SKM-1 (cell line): ENCODE results near the gene HORMAD2.
"Not testable (repeated sequence)": the region's sequence is repeated elsewhere in the genome, so short reads cannot be mapped to it uniquely, and the experiment has no call there.

Experiments used
- DNase-seq: peaks from one replicate; lab custom pipeline; 2025; ENCODE audit not compliant: unreplicated experiment; lab: John Stamatoyannopoulos, UW

The HORMAD2 gene

DNA sequence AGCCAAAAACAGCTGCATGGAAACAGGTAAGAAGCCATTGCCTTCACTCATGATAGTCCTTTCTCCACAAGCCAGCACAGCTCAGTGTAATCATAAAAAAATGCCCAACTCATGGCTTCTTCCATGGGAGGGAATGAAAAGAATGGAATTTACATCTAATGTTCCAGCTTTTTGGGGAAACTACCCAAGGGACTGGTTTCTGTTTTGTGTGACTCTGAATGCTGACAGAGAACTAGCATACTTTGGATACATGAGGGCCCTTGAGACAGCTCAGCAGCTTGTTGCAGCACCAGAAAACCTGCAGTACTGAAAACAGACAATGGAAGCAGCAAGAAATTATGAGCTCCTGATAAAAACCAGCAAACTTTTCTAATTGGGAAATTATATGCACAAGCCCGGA lies 24.2 kb upstream of the HORMAD2 start:
- DNase-seq: no peak

DNA sequence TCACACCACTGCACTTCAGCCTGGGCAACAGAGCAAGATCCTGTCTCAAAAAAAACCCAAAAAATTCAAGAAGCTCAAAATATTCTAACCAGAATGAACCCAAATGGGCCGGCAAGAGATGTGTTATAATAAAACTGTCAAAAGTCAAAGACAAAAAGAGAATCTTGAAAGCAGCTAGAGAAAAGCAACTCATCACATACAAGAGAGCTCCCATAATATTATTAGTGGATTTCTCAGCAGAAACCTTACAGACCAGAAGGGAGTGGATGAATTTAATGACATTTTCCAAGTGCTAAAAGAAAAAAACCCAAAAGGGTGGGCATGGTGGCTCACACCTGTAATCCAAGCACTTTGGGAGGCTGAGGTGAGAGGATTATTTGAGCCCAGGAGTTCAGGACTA lies 22.9 kb upstream of the HORMAD2 start:
- no peak for DNase-seq

- not testable (repeated sequence) for DNase-seq
Observed at GRCh38 chr22:30059346-30060020, 20.8 kb upstream of the HORMAD2 start.

DNA sequence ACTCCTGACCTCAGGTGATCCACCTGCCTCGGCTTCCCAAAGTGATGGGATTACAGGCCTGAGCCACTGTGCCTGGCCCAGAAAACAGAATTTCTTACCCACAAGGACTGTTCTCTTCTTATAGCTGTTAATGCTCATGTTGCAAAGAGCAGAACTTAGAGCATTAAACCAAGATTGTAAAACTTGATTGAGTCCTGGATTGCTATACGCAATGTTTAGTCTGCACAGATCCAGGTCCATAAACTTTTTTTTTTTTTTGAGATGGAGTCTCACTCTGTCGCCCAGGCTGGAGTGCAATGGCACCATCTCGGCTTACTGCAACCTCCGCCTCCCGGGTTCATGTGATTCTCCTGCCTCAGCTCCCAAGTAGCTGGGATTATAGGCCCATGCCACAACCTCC lies 19.2 kb upstream of the HORMAD2 start:
- DNase-seq: not testable (repeated sequence)

GRCh38 chr22:30062259-30062658 lies 18.0 kb upstream of the HORMAD2 start:
- no peak for DNase-seq

DNA sequence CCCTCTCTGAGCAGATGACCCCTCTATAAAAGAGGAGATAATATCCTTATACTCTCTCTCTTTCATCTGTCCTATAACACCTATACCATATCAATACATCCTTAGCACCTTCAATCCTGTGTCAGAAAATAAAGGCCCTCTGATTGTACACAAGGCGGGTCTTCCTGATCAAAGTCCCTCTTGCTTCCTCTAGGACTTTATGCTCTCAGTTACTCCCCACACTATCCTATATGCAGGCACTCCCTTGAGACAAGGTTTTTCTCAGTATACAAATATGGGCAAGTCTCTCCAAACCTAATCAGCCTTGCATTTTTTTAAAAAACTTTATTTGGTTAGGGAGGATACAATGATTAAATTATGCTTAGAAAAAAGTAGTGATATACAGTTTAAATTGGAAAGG lies 17.3 kb upstream of the HORMAD2 start:
- DNase-seq: no peak

DNA sequence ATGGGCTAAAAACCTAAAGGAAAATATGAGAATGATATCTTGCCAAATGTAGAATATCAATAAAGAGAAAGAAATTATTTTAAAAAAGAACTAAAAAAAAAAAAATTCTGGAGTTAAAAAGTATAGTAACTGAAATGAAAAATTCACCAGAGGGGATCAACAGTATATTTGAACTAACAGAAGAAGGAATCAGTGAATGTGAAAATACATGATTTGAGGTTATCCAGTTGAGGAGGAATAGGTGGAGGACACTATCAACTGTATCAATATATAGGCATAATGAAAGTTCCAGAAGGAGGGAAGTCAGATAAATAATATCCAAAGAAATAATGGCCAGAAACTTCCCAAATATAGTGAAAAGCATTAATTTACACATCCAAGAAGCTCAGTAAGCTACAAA lies 16.1 kb upstream of the HORMAD2 start:
- no peak for DNase-seq

GRCh38 chr22:30073743-30074142 lies 6.5 kb upstream of the HORMAD2 start:
- no peak for DNase-seq

DNA sequence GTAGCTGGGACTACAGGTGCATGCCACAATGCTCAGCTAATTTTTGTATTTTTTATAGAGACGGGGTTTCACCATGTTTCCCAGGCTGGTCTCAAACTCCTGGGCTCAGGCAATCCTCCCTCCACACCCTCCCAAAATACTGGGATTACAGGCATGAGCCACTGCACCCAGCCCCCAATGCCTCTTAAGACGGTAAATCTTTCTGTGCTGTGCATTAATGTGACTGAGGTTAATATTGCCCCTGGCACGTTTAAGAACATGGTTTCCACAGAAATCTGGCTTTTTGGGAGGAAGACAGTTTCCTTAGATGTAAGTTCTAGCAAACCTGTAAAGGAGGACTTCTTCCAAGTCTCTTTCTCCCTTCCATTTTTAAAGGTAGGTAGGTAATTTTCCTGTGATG lies 6.1 kb upstream of the HORMAD2 start:
- DNase-seq: no peak

- no peak for DNase-seq
Observed at GRCh38 chr22:30074994-30075393, 5.3 kb upstream of the HORMAD2 start.

GRCh38 chr22:30077279-30077880 lies 2.9 kb upstream of the HORMAD2 start:
- DNase-seq: no peak

DNA sequence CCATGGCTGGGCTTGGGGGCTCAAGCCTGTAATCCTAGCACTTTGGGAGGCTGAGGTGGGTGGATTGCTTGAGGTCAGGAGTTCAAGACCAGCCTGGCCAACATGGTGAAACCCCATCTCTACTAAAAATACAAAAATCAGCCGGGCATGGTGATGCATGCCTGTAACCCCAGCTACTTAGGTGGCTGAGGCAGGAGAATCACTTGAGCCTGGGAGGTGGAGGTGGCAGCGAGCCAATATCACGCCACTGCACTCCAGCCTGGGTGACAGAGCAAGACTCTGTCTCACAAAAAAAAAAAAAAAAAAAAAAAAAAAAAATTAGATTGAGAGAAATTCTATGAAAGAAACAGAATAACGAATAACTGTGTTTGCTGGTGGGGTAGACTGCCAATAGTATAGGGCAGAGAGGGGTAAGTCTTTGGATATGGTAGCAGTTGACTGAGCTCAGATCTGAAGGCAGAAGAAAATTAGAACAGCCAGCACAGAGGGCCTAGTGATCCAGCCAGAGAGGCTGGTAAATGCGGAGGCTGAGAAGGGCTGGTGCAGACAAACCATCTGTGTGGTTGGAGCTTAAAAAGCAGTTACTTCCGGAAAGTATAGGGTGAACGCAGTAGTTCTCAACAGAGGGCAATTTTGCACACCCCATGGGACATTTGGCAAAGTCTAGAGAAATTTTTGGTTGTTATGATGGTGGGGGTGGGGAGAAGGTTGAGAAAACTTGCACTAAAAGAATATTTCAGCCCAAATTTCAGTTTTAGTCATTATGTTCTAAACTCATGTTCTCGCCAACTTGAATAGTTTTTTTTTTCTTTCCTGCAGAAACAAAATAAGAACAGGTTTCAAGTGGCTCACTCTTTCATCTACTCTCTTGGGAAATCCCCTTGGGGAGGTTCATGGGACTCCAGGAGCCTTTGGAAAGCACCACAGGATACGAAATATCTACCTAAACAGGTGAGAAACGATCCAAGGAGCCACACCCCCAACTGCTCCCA lies 1.6 kb upstream of the HORMAD2 start:
- no peak for DNase-seq

DNA sequence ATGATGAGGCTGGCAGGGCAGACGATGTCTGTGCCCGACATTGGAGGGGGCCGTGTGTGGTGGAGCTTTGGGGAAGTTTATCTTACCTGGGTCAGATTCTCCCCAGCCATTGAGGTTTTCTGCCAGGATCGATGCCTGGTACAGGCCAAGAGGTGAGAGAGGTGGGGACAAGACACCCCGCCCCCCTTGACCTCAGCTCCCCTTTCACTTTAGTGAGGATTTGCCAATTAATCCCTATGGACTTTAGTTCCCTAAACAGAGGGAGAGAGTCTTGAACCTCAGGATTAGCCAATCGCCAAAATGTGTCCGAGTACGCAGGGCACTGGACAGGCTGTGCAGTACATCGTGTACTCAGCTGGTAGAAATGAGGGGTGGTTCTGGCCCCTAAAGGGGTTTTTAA lies 541 bp downstream of the HORMAD2 start:
- no peak for DNase-seq

GRCh38 chr22:30086496-30086895 lies 6.2 kb downstream of the HORMAD2 start:
- DNase-seq: no peak

DNA sequence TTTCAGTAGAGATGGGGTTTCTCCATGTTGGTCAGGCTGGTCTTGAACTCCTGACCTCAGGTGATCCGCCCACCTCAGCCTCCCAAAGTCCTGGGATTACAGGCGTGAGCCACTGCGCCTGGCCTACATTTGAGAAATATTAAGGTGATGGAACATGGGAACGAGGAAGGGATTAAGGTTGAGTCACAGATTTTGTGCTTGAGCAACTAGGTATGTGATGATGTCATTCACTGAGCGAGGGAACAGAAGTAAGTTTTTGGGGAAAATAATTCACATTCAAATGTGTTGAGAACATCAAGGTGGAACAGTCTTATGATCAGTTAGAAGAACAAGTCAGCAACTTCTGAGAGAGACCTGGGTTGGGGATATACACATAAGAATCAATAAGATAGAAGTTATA lies 6.8 kb downstream of the HORMAD2 start:
- DNase-seq: not testable (repeated sequence)

GRCh38 chr22:30087611-30088010 lies 7.3 kb downstream of the HORMAD2 start:
- DNase-seq: no peak

GRCh38 chr22:30088468-30088867 lies 8.2 kb downstream of the HORMAD2 start:
- no peak for DNase-seq

DNA sequence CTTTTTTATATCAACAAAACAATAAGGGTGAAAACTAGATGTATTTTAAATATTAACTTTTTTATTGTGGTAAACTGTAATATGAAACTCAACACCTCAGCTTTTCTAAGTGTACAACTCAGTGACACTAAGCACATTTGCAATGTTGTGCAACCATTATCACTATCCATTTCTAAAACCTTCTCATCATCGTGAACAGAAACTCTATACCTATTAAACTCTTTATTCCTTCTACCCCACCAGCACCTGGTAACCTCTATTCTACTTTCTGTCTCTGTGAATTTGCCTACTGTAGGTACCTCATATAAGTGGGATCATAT lies 9.4 kb downstream of the HORMAD2 start:
- no peak for DNase-seq

- DNase-seq: no peak
Observed at GRCh38 chr22:30092686-30093085, 12.4 kb downstream of the HORMAD2 start.

- no peak for DNase-seq
Observed at GRCh38 chr22:30094804-30095203, 14.5 kb downstream of the HORMAD2 start.

DNA sequence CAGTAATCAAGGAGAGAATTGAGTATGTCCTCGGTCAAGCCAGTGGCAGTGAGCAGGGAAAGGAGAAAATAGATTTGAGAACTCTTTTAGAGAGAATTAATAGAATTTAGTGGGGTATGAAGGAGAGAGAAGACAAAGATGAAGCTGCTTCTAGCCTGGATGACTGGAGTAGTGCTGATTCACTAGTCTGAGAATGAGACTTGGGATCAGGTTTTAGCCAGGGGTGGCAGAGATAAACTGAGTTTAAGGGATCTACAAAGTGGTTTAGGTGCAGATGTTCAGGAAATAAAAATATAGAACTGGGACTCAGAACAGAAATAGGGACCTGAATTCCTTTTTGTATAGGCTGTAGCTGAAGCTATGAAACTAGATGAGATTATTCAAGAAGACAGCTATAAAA lies 17.6 kb downstream of the HORMAD2 start:
- no peak for DNase-seq

DNA sequence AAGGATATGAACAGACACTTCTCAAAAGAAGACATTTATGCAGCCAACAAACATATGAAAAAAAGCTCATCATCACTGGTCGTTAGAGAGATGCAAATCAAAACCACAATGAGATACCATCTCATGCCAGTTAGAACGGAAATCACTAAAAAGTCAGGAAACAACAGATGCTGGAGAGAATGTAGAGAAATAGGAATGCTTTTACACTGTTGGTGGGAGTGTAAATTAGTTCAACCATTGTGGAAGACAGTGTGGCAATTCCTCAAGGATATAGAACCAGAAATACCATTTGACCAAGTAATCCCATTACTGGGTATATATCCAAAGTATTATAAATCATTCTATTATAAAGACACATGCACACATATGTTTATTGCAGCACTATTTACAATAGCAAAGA lies 20.5 kb downstream of the HORMAD2 start:
- DNase-seq: not testable (repeated sequence)
